HCT116 (cell line): ENCODE results near the gene KRTAP12-2. TPM values are rescaled to one million over a fixed set of nuclear protein-coding genes. Genes with fewer than 3 reads are reported as not detected.

Source experiments
- ATAC-seq: fragments of 200-7000 bp; cut with Tn5 transposase; 2 replicates; pipeline ENCODE4 v1.9.1; 2020; ENCODE audit warnings: mild to moderate bottlenecking, moderate library complexity
- BruUV-seq: library from RNA; stranded (reverse); fragments of 400-500 nt; replicated peaks from 2 replicates; lab custom pipeline; 2021; lab: Mats Ljungman, UMichigan
- CTCF ChIA-PET: fragments of 300-600 bp; sonication (Branson Sonifier 250); formaldehyde crosslinking; loops from one replicate; lab custom pipeline; 2021; ENCODE audit warnings: antibody characterized with exemption; lab: Charles Lee
- POLR2A ChIA-PET: fragments of 300-600, 350-600 bp; sonication (Branson Sonifier 250); formaldehyde crosslinking; loops from one replicate; lab custom pipeline; 2021; ENCODE audit warnings: antibody characterized with exemption; lab: Charles Lee
- RAD21 ChIA-PET, 2 experiments: fragments of 300-600 bp; sonication (Branson Sonifier 250); formaldehyde crosslinking; loops; one replicate each; lab custom pipeline; 2023; ENCODE audit warnings: low total read pairs in 2 of 2; ENCODE audit not compliant: uncharacterized antibody in 2 of 2, unreplicated experiment in 2 of 2, low non-redundant PET in 1 of 2; lab: Charles Lee
- DNase-seq: peaks from one replicate; pipeline ENCODE4 v3.0.0-alpha.2; 2010; ENCODE audit warnings: low read depth, low spot score
- H2AFZ ChIP-seq: fragments of 200-600 bp; shearing (Covaris generic), sonication (generic); 2 replicates; pipeline ENCODE4 v1.6.1; 2017; ENCODE audit warnings: low read depth, mixed run types, mixed read lengths, antibody characterized with exemption, low read length; ENCODE audit not compliant: poor library complexity, severe bottlenecking
- H3K27ac ChIP-seq: 2 replicates; pipeline ENCODE4 v1.5.1; 2012; ENCODE audit warnings: low read depth, low read length
- H3K27me3 ChIP-seq: fragments of 200-600 bp; sonication (generic); 2 replicates; pipeline ENCODE4 v1.6.1; 2016; ENCODE audit warnings: mixed run types, low read length, mixed read lengths; ENCODE audit not compliant: insufficient read depth
- H3K36me3 ChIP-seq, 2 experiments: fragments of 200-500 bp in 1 of 2; fragments of 200-600 bp in 1 of 2; sonication (Bioruptor generic) in 1 of 2; sonication (generic) in 1 of 2; 2 replicates each; pipeline versions ENCODE4 v1.5.1 to v1.6.1; 2014 to 2016; ENCODE audit warnings: low read length in 2 of 2, inconsistent platforms in 1 of 2, mixed read lengths in 1 of 2, mixed run types in 1 of 2; ENCODE audit not compliant: insufficient read depth in 2 of 2, control insufficient read depth in 1 of 2
- H3K4me1 ChIP-seq, 2 experiments: fragments of 200-600 bp in 1 of 2; sonication (generic) in 1 of 2; 2 replicates each; pipeline versions ENCODE4 v1.5.1 to v1.6.1; 2012 to 2017; ENCODE audit warnings: low read length in 2 of 2, inconsistent platforms in 1 of 2, mild to moderate bottlenecking in 1 of 2, mixed read lengths in 1 of 2, mixed run types in 1 of 2, moderate library complexity in 1 of 2; ENCODE audit not compliant: insufficient read depth in 2 of 2, control insufficient read depth in 1 of 2
- H3K4me2 ChIP-seq: fragments of 200-600 bp; sonication (generic); 2 replicates; pipeline ENCODE4 v1.6.1; 2017; ENCODE audit warnings: mixed run types, low read length, mixed read lengths
- H3K4me3 ChIP-seq, 2 experiments: fragments of 200-600 bp in 1 of 2; sonication (generic) in 1 of 2; replicated peaks in 1 of 2; 2 replicates each; pipeline ENCODE4 v1.5.1; 2011 to 2016; ENCODE audit warnings: low read length in 2 of 2, control low read depth in 1 of 2, low read depth in 1 of 2, mild to moderate bottlenecking in 1 of 2, mixed read lengths in 1 of 2, mixed run types in 1 of 2
- H3K79me2 ChIP-seq: fragments of 200-600 bp; sonication (generic); 2 replicates; pipeline ENCODE4 v1.6.1; 2017; ENCODE audit warnings: mild to moderate bottlenecking, mixed run types, low read length, moderate library complexity, mixed read lengths; ENCODE audit not compliant: insufficient read depth
- H3K9ac ChIP-seq: fragments of 200-600 bp; sonication (generic); 2 replicates; pipeline ENCODE4 v1.6.1; 2016; ENCODE audit warnings: low read length, mixed read lengths
- H3K9me2 ChIP-seq: fragments of 200-600 bp; sonication (generic), shearing (Covaris generic); 2 replicates; pipeline ENCODE4 v1.6.1; 2017; ENCODE audit warnings: mixed run types, mild to moderate bottlenecking, moderate library complexity; ENCODE audit not compliant: insufficient read depth
- H3K9me3 ChIP-seq, 2 experiments: fragments of 200-500 bp in 1 of 2; fragments of 200-600 bp in 1 of 2; sonication (Bioruptor generic) in 1 of 2; sonication (generic) in 1 of 2; 2 replicates each; pipeline ENCODE4 v1.6.1; 2014 to 2017; ENCODE audit warnings: low read length in 2 of 2, mixed read lengths in 2 of 2, inconsistent platforms in 1 of 2, low read depth in 1 of 2, mild to moderate bottlenecking in 1 of 2, mixed run types in 1 of 2, moderate library complexity in 1 of 2; ENCODE audit not compliant: control insufficient read depth in 1 of 2, insufficient read depth in 1 of 2
- H4K20me1 ChIP-seq: fragments of 200-600 bp; sonication (generic), shearing (Covaris generic); 2 replicates; pipeline ENCODE4 v1.6.1; 2017; ENCODE audit warnings: mixed run types, mild to moderate bottlenecking, moderate library complexity; ENCODE audit not compliant: insufficient read depth
- CBX3 ChIP-seq: IDR thresholded peaks from 2 replicates; pipeline ENCODE4 v1.6.1; 2012; ENCODE audit warnings: low read depth
- JUND ChIP-seq: IDR thresholded peaks from 2 replicates; pipeline ENCODE4 v1.6.1; 2012
- MAX ChIP-seq: IDR thresholded peaks from 2 replicates; pipeline ENCODE4 v1.6.1; 2012
- TCF7L2 ChIP-seq: IDR thresholded peaks from 2 replicates; pipeline ENCODE4 v1.7.0; 2011; ENCODE audit warnings: borderline replicate concordance, inconsistent platforms; ENCODE audit not compliant: insufficient read depth, insufficient read length; ENCODE audit errors: extremely low read depth
- YY1 ChIP-seq: IDR thresholded peaks from 2 replicates; pipeline ENCODE4 v1.6.1; 2011; ENCODE audit warnings: low read length, low read depth, moderate library complexity, mild to moderate bottlenecking; ENCODE audit not compliant: insufficient replicate concordance; ENCODE audit errors: extremely low read depth
- ZBTB33 ChIP-seq: IDR thresholded peaks from 2 replicates; pipeline ENCODE4 v1.6.1; 2011; ENCODE audit warnings: mild to moderate bottlenecking, low read length, moderate library complexity; ENCODE audit not compliant: insufficient replicate concordance; ENCODE audit errors: extremely low read depth
- intact Hi-C: fragments of 100-400 bp; cut with micrococcal nuclease; formaldehyde crosslinking; loops from 2 replicates; pipeline ENCODE4 v1.10.0; 2022
- total RNA-seq: library from RNA; stranded (reverse); gene quantifications from one replicate; pipeline ENCODE4 v1.2.1, GENCODE V29; 2021; ENCODE audit not compliant: unreplicated experiment

KRTAP12-2 gene
- total RNA-seq, 1 experiment from 2014 or later: not detected

DNA sequence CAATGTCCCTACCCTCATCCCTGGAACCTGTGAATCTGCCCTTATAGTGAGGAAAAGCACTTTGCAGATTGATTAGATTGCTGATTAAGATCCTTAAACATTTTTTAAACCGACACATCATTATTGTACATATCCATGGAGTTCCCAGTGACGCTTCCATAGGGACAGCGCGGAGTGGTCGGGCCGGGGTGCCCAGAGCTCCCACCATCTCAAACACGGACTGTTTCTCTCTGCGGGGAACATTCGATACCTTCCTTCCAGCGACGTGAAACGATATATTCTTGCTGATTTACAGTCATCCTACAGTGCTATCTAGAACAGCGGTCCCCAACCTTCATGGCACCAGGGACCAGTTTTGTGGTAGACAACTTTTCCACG, 34.3 kb upstream of the KRTAP12-2 start (continued):
- no peak for TF ChIP-seq MAX

DNA sequence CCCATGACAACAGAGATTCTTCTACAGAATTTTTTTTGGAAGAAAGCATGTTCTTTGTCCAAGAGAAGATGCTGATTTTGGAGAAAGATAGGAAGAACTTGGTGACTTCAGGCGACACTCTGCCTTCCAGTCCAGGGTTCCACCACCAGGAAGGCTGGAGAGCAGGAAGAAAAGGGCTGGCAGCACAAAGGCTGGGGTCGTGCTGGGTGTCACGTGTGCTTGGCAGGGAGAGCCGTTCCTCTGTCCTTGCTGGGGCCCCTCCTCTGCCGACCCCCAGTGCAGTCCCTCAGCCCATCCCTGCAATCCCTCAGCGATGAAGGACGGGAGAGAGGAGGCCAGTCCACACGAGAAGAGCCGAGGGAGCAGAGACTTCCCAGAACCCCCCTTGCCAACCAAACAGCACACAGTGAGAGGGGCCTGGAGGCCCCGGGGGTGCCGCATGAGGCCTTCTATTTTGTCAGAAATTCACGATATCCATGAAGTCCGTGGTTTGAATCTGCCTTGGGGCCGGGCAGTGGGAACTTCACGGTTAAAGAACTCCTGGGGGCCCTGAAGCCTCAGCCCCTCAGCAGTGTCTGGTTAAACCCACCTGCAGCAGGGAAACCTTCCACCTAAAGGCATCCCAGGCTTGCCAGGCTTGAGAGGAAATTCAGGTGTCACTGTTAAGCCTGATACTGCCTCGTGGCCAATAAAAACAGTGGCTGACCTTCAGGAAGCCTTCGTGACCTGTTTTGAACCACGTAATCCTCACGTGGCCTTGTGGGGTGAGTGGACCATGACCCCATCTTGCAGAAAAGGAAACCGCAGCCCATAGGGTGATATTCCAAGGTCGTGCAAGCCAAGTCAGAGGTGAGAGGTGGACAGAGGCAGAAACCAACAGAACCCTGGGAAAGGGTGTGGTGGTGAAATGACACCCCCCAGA, 33.6 kb upstream of the KRTAP12-2 start:
- ChIA-PET POLR2A (no interaction called here), CTCF (no interaction called here)
- DNase-seq (no peak), ATAC-seq (no peak)
- H3K36me3 ChIP-seq: no peaks in the 10 kb centered on the region
- H3K4me2 ChIP-seq: no peak overlapping the region
- no peaks in the 10 kb centered on the region for H3K79me2 ChIP-seq
- H4K20me1 ChIP-seq: no peaks in the 10 kb centered on the region
- H3K9ac ChIP-seq: no peak overlapping the region
- BruUV-seq: no TSS peak
- H3K27me3 ChIP-seq: peaks cover 10% of the 10 kb centered on the region; the same call in 1 of the 2 replicates
- H2AFZ ChIP-seq: no peak overlapping the region
- no peak overlapping the region for H3K4me3 ChIP-seq
- no peaks in the 10 kb centered on the region for H3K9me3 ChIP-seq
- intact Hi-C loops: no loop called here
- no peak for TF ChIP-seq JUND
- TF ChIP-seq ZBTB33: no peak
- TF ChIP-seq YY1: no peak
- TF ChIP-seq CBX3: no peak
- no peak for TF ChIP-seq TCF7L2
- TF ChIP-seq, all 23 proteins: peak for 0
- Histone ChIP-seq H3K9me2 (no peaks in the 10 kb centered on the region), H3K4me1 (no peaks in the 10 kb centered on the region), H3K27ac (no peak overlapping the region)
- RAD21 ChIA-PET: no interaction called here
